ENCODE data around the gene CRABP1.

DNA sequence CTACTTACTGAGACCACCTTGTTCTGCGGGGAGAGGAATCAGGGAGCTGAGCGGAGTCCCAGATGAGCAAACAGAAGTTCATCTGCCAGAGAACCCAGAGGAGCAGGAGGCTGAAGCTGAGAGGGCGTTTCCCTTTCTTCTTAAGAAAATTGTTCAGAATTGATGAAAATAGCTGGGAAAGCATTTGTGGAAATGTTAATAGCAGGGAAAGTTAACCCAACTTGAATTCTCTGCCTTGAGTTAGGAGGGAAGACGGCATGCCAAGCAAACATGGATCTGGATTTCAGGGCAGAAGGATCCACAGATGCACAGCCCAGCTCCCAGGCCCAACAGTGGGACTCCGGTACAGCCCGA lies 23.2 kb downstream of the CRABP1 start:
- no peak for TF ChIP-seq POLR2A (IDR thresholded peaks at IDR 0.05; ENCODE audit: low read depth, low read length)
- no peak for TF ChIP-seq RCOR1 (conservative IDR thresholded peaks at IDR 0.05; ENCODE audit: low read depth, low read length)
- no peak for TF ChIP-seq SUZ12 (IDR thresholded peaks at IDR 0.05; ENCODE audit: unreplicated experiment)
- TF ChIP-seq RAD21 (IDR thresholded peaks at IDR 0.05; ENCODE audit: insufficient read depth, low read depth, low read length) = no peak
- TF ChIP-seq, protein P1, sequence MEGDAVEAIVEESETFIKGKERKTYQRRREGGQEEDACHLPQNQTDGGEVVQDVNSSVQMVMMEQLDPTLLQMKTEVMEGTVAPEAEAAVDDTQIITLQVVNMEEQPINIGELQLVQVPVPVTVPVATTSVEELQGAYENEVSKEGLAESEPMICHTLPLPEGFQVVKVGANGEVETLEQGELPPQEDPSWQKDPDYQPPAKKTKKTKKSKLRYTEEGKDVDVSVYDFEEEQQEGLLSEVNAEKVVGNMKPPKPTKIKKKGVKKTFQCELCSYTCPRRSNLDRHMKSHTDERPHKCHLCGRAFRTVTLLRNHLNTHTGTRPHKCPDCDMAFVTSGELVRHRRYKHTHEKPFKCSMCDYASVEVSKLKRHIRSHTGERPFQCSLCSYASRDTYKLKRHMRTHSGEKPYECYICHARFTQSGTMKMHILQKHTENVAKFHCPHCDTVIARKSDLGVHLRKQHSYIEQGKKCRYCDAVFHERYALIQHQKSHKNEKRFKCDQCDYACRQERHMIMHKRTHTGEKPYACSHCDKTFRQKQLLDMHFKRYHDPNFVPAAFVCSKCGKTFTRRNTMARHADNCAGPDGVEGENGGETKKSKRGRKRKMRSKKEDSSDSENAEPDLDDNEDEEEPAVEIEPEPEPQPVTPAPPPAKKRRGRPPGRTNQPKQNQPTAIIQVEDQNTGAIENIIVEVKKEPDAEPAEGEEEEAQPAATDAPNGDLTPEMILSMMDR (IDR thresholded peaks at IDR 0.05 in 2 of 3, conservative IDR thresholded peaks at IDR 0.05 in 1 of 3; ENCODE audit: control insufficient read depth in 2 of 3, extremely low read depth in 1 of 3, insufficient read depth in 1 of 3, low read depth in 3 of 3, low read length in 3 of 3) = no peak
- TF ChIP-seq ETV6 (conservative IDR thresholded peaks at IDR 0.05 in 1 of 2, IDR thresholded peaks at IDR 0.05 in 1 of 2; ENCODE audit: borderline replicate concordance in 1 of 2, low read depth in 1 of 2) = no peak
- TF ChIP-seq EED (IDR thresholded peaks at IDR 0.05; ENCODE audit: low read depth) = no peak

All from GM12878 (cell line).